A549 (cell line): Measurements from ENCODE around the gene HSPB7.

Source experiments
- BCL3 ChIP-seq: fragments of >200 bp; sonication (Bioruptor Twin); formaldehyde crosslinking; IDR thresholded peaks from 3 replicates; pipeline ENCODE4 v1.6.1; 2016
- CHD2 ChIP-seq: fragments of 150-350 bp; IDR thresholded peaks from 2 replicates; pipeline ENCODE4 v1.6.1; 2014; ENCODE audit warnings: low read length; ENCODE audit not compliant: partially characterized antibody
- CTCF ChIP-seq: fragments of >200 bp; sonication (Bioruptor Twin); formaldehyde crosslinking; IDR thresholded peaks from 3 replicates; pipeline ENCODE4 v1.5.1; 2016
- HMGXB4 ChIP-seq: fragments of 250-450 bp; sonication (Bioruptor Pico); IDR thresholded peaks from 2 replicates; pipeline ENCODE4 v1.5.0; 2021; ENCODE audit warnings: mild to moderate bottlenecking, moderate library complexity, borderline replicate concordance
- JUN ChIP-seq, 2 experiments: fragments of >200 bp; sonication (Bioruptor Twin); formaldehyde crosslinking; IDR thresholded peaks; 2 replicates in 1 of 2; 3 replicates in 1 of 2; pipeline ENCODE4 v1.6.1; 2016 to 2017
- JUNB ChIP-seq: fragments of >200 bp; sonication (Bioruptor Twin); formaldehyde crosslinking; IDR thresholded peaks from 2 replicates; pipeline ENCODE4 v1.6.1; 2016
- MAX ChIP-seq: IDR thresholded peaks from 2 replicates; pipeline ENCODE4 v1.6.1; 2012
- MAZ ChIP-seq: fragments of 150-350 bp; IDR thresholded peaks from 2 replicates; pipeline ENCODE4 v1.6.1; 2014; ENCODE audit warnings: antibody characterized with exemption, low read depth, low read length, borderline replicate concordance
- MYC ChIP-seq: IDR thresholded peaks from 2 replicates; pipeline ENCODE4 v1.6.1; 2012; ENCODE audit warnings: mild to moderate bottlenecking, inconsistent platforms, low read length, improper control_type of control experiment, borderline replicate concordance
- NFE2L2 ChIP-seq: fragments of 150-350 bp; conservative IDR thresholded peaks from 2 replicates; pipeline ENCODE4 v1.6.1; 2014; ENCODE audit warnings: low read length
- NR3C1 ChIP-seq: fragments of >200 bp; sonication (Bioruptor Twin); formaldehyde crosslinking; IDR thresholded peaks from 3 replicates; pipeline ENCODE4 v1.6.1; 2017
- POLR2A ChIP-seq: IDR thresholded peaks from 2 replicates; pipeline ENCODE4 v1.6.1; 2012; ENCODE audit warnings: mild to moderate bottlenecking, low read length
- SREBF2 ChIP-seq: fragments of 450-650 bp; IDR thresholded peaks from 2 replicates; pipeline ENCODE4 v1.6.1; 2014; ENCODE audit warnings: mild to moderate bottlenecking, moderate library complexity

GRCh38 chr1:16054598-16055540 is 37.0 kb upstream of the HSPB7 start:
- TF ChIP-seq CTCF (no peak), MYC (no peak), POLR2A (no peak), NR3C1 (no peak), NFE2L2 (no peak), CHD2 (no peak), BCL3 (no peak), HMGXB4 (no peak), MAX (no peak), SREBF2 (no peak), JUN (IDR thresholded peaks at IDR 0.05) (no peak), MAZ (no peak), JUNB (no peak)
